ENCODE measurements around the gene TMEM72. TPM values are rescaled to one million over a fixed set of nuclear protein-coding genes. Genes with fewer than 3 reads are reported as not detected.

The TMEM72 gene
- total RNA-seq, 1 experiment from 2014 or later: not detected

GRCh38 chr10:44889834-44890233 is 21.3 kb upstream of the TMEM72 start:
- DNase-seq (ENCODE audit: low read depth, low spot score): no peak
- BruUV-seq (replicated peaks): no TSS peak

DNA sequence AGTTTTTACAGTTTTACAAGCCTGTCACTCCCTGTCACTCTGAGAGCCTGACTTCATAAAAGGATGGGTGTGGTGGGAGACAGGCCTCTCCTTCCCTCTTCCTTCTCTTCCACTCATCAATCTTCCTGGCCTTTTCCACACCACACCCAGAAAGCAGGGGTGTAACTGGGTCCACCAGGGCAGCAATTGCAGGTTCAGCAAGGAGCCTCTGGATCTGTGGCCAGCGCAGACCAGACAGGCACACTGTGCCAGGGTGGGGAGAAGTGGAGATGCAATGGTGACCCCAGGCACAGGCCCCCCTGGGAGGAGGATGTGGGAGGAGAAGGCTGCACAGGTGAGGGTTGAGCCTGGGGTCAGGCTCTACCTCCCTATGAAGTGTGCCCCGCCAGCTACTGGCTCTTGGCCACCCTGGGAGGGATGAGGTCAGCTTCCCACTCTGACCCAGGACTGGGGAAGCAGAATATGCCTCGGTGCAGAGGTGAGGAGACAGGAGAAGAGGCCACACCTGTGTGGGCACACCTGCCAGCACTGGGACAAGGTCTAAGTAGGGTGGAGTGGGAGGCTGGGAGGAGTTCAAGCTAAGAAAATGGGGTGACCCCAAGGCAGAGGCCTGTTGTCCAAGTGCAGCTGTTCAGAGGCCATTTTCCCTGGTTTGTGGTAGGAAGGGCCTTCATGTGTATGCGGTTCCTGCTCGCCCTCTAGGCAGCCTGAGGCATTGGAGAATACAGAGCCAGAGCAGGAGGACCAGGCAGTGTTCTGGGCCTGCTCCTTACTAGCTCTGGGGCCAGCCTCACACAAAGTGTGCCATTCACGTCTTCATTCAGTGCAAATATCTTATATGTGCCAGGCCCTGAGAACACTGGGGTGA is 20.2 kb upstream of the TMEM72 start:
- POLR2A ChIA-PET: no interaction called here
- no peak for ATAC-seq
- DNase-seq (ENCODE audit: low read depth, low spot score): no peak

More at GRCh38 chr10:44889834-44890233, 21.3 kb upstream of the TMEM72 start:
- Histone ChIP-seq H3K27ac (ENCODE audit: low read depth, low read length) (no peak overlapping the region), H4K20me1 (ENCODE audit: insufficient read depth) (no peaks in the 10 kb centered on the region), H3K27me3 (ENCODE audit: insufficient read depth, low read length) (no peaks in the 10 kb centered on the region), H3K4me1 (ENCODE audit: control insufficient read depth in 1 of 2, insufficient read depth in 2 of 2, low read length in 2 of 2) (no peaks in the 10 kb centered on the region), H3K9me3 (ENCODE audit: control insufficient read depth in 1 of 2, insufficient read depth in 1 of 2, low read depth in 1 of 2, low read length in 2 of 2) (no peaks in the 10 kb centered on the region), H3K4me2 (ENCODE audit: low read length) (no peak overlapping the region), H3K79me2 (ENCODE audit: insufficient read depth, low read length) (no peaks in the 10 kb centered on the region), H3K9ac (ENCODE audit: low read length) (no peak overlapping the region), H2AFZ (ENCODE audit: low read depth, low read length, poor library complexity, severe bottlenecking) (no peak overlapping the region), H3K36me3 (ENCODE audit: control insufficient read depth in 1 of 2, insufficient read depth in 2 of 2, low read length in 2 of 2) (no peaks in the 10 kb centered on the region), H3K9me2 (ENCODE audit: insufficient read depth) (no peaks in the 10 kb centered on the region), H3K4me3 (replicated peaks in 1 of 2; ENCODE audit: low read depth in 1 of 2, low read length in 2 of 2) (no peak overlapping the region)
- intact Hi-C loops (cut with micrococcal nuclease): no loop called here
- no peak for ATAC-seq
- CTCF ChIA-PET: no interaction called here
- RAD21 ChIA-PET (ENCODE audit: low non-redundant PET in 1 of 2, low total read pairs in 2 of 2, uncharacterized antibody in 2 of 2, unreplicated experiment in 2 of 2): no interaction called here
- TF ChIP-seq JUND (IDR thresholded peaks at IDR 0.05): no peak
- TF ChIP-seq CBX3 (IDR thresholded peaks at IDR 0.05; ENCODE audit: low read depth): no peak
- TF ChIP-seq EZH2phosphoT487 (IDR thresholded peaks at IDR 0.05; ENCODE audit: borderline replicate concordance): no peak
- POLR2A ChIA-PET: no interaction called here

More for the DNA sequence above, 20.2 kb upstream of the TMEM72 start:
- Histone ChIP-seq H3K9ac (ENCODE audit: low read length) (no peak overlapping the region), H3K4me3 (replicated peaks in 1 of 2; ENCODE audit: low read depth in 1 of 2, low read length in 2 of 2) (no peak overlapping the region), H4K20me1 (ENCODE audit: insufficient read depth) (no peaks in the 10 kb centered on the region), H3K79me2 (ENCODE audit: insufficient read depth, low read length) (no peaks in the 10 kb centered on the region), H3K27me3 (ENCODE audit: insufficient read depth, low read length) (no peaks in the 10 kb centered on the region), H2AFZ (ENCODE audit: low read depth, low read length, poor library complexity, severe bottlenecking) (no peak overlapping the region), H3K4me1 (ENCODE audit: control insufficient read depth in 1 of 2, insufficient read depth in 2 of 2, low read length in 2 of 2) (no peaks in the 10 kb centered on the region), H3K36me3 (ENCODE audit: control insufficient read depth in 1 of 2, insufficient read depth in 2 of 2, low read length in 2 of 2) (no peaks in the 10 kb centered on the region), H3K27ac (ENCODE audit: low read depth, low read length) (no peak overlapping the region), H3K9me3 (ENCODE audit: control insufficient read depth in 1 of 2, insufficient read depth in 1 of 2, low read depth in 1 of 2, low read length in 2 of 2) (no peaks in the 10 kb centered on the region), H3K9me2 (ENCODE audit: insufficient read depth) (no peaks in the 10 kb centered on the region), H3K4me2 (ENCODE audit: low read length) (no peak overlapping the region)
- TF ChIP-seq POLR2AphosphoS5 (IDR thresholded peaks at IDR 0.05; ENCODE audit: low read depth, low read length): no peak
- TF ChIP-seq REST (IDR thresholded peaks at IDR 0.05; ENCODE audit: low read depth): no peak
- no peak for TF ChIP-seq ZBTB33 (IDR thresholded peaks at IDR 0.05; ENCODE audit: extremely low read depth, insufficient replicate concordance, low read length)
- TF ChIP-seq SP1 (IDR thresholded peaks at IDR 0.05; ENCODE audit: low read depth): no peak
- no peak for TF ChIP-seq FOSL1 (IDR thresholded peaks at IDR 0.05; ENCODE audit: low read depth)
- no peak for TF ChIP-seq YY1 (IDR thresholded peaks at IDR 0.05; ENCODE audit: extremely low read depth, insufficient replicate concordance, low read depth, low read length)
- no peak for TF ChIP-seq JUND (IDR thresholded peaks at IDR 0.05)
- no peak for TF ChIP-seq ELF1 (IDR thresholded peaks at IDR 0.05; ENCODE audit: borderline replicate concordance, low read depth)
- no peak for TF ChIP-seq SIN3A (IDR thresholded peaks at IDR 0.05; ENCODE audit: low read depth)
- TF ChIP-seq TCF7L2 (IDR thresholded peaks at IDR 0.05; ENCODE audit: borderline replicate concordance, extremely low read depth, insufficient read depth, insufficient read length): no peak
- intact Hi-C loops (cut with micrococcal nuclease): no loop called here
- no TSS peak for BruUV-seq (replicated peaks)
- CTCF ChIA-PET: no interaction called here
- RAD21 ChIA-PET (ENCODE audit: low non-redundant PET in 1 of 2, low total read pairs in 2 of 2, uncharacterized antibody in 2 of 2, unreplicated experiment in 2 of 2): no interaction called here

Data from HCT116 (cell line).